Esophagus squamous epithelium (tissue), 5 donors: ENCODE measurements around the gene ADAM12. TPM values are rescaled to one million over a fixed set of nuclear protein-coding genes. Genes with fewer than 3 reads are reported as not detected.

ENCODE experiments used
- DNase-seq: peaks from one replicate; lab custom pipeline; 2025; lab: John Stamatoyannopoulos, UW
- H3K27ac ChIP-seq, 4 donors: fragments of 200-600 bp; sonication (generic); one replicate each; pipeline ENCODE4 v1.5.1; 2016 to 2019; ENCODE audit warnings: mild to moderate bottlenecking in 1 of 4
- H3K27me3 ChIP-seq, 4 donors: fragments of 200-600 bp; sonication (generic); 1 replicate in 3 of 4; 2 replicates in 1 of 4; pipeline versions ENCODE4 v1.5.1 to v1.6.0; 2017 to 2021; ENCODE audit warnings: antibody characterized with exemption in 1 of 4
- H3K36me3 ChIP-seq, 3 donors: fragments of 200-600 bp; sonication (generic); one replicate each; pipeline ENCODE4 v1.5.1; 2016 to 2019
- H3K4me1 ChIP-seq, 3 donors: fragments of 200-600 bp; sonication (generic); one replicate each; pipeline ENCODE4 v1.5.1; 2017 to 2019
- H3K4me3 ChIP-seq, 4 donors: fragments of 200-600 bp; sonication (generic); 1 replicate in 3 of 4; 2 replicates in 1 of 4; pipeline ENCODE4 v1.5.1; 2016 to 2019; ENCODE audit warnings: mild to moderate bottlenecking in 2 of 4, moderate library complexity in 1 of 4
- H3K9me3 ChIP-seq, 3 donors: fragments of 200-600 bp; sonication (generic); one replicate each; pipeline ENCODE4 v1.5.1; 2016 to 2019
- CTCF ChIP-seq, 6 experiments: fragments of 450-650 bp in 4 of 6; fragments of 200-600 bp in 2 of 6; sonication (generic) in 2 of 6; IDR thresholded peaks; one replicate each; pipeline ENCODE4 v1.5.1; 2016 to 2019; ENCODE audit warnings: antibody characterized with exemption in 6 of 6, mild to moderate bottlenecking in 4 of 6, moderate library complexity in 4 of 6
- POLR2A ChIP-seq, 4 donors: fragments of 450-650 bp; IDR thresholded peaks; one replicate each; pipeline ENCODE4 v1.6.1; 2017; ENCODE audit warnings: antibody characterized with exemption in 4 of 4, mild to moderate bottlenecking in 4 of 4, moderate library complexity in 3 of 4
- WGBS, 2 donors: methylation state at CpG; one replicate each; pipeline ENCODE4 v1.1.5; 2018; 5-methylcytosine and 5-hydroxymethylcytosine counted together
- intact Hi-C: fragments of 100-400 bp; cut with DNase I; formaldehyde crosslinking; loops from one replicate; pipeline ENCODE4 v1.15.0; 2022
- total RNA-seq, 4 donors: library from RNA; depleted of rRNA; stranded (reverse); fragments of >200 nt; gene quantifications; one replicate each; pipeline ENCODE4 v1.1.0, GENCODE V29; 2016
- donor health status: DM: yes; HTN: yes; CAD: no.

ADAM12 gene
- total RNA-seq, 4 donors from 2014 or later, result 0.57 to 1.1 (median 0.76) TPM; not detected in 1

GRCh38 chr10:126011995-126012394, 376.3 kb downstream of the ADAM12 start:
- intact Hi-C loops, result no loop called here
- TF ChIP-seq POLR2A (IDR thresholded peaks at IDR 0.05) (no peak), CTCF (IDR thresholded peaks at IDR 0.05) (no peak)
- H3K27ac ChIP-seq, result no peak overlapping the region
- no peak overlapping the region for H3K4me3 ChIP-seq
- no peaks in the 10 kb centered on the region for H3K4me1 ChIP-seq
- WGBS, 2 donors, result 72 to 85% methylated on average over 5 of the region's 5 CpGs
- H3K27me3 ChIP-seq, result no peaks in the 10 kb centered on the region
- H3K9me3 ChIP-seq, result no peaks in the 10 kb centered on the region
- DNase-seq, result no peak
- no peaks in the 10 kb centered on the region for H3K36me3 ChIP-seq

- intact Hi-C loops, result no loop called here
- no peaks in the 10 kb centered on the region for H3K36me3 ChIP-seq
- DNase-seq, result no peak
- no peak overlapping the region for H3K4me3 ChIP-seq
- H3K27me3 ChIP-seq, result no peaks in the 10 kb centered on the region
- no peak overlapping the region for H3K27ac ChIP-seq
- 90 to 92% methylated on average over 7 of the region's 7 CpGs for WGBS, 2 donors
- H3K4me1 ChIP-seq, result no peaks in the 10 kb centered on the region
- no peak for TF ChIP-seq CTCF (IDR thresholded peaks at IDR 0.05)
- no peak for TF ChIP-seq POLR2A (IDR thresholded peaks at IDR 0.05)
- H3K9me3 ChIP-seq, result no peaks in the 10 kb centered on the region
Measured at GRCh38 chr10:126009650-126010049, 378.6 kb downstream of the ADAM12 start.

GRCh38 chr10:126006906-126007305, 381.4 kb downstream of the ADAM12 start:
- TF ChIP-seq CTCF (IDR thresholded peaks at IDR 0.05) (no peak), POLR2A (IDR thresholded peaks at IDR 0.05) (no peak)
- no peak for DNase-seq
- Histone ChIP-seq H3K4me1 (no peaks in the 10 kb centered on the region), H3K36me3 (no peaks in the 10 kb centered on the region), H3K27ac (no peak overlapping the region), H3K9me3 (no peaks in the 10 kb centered on the region), H3K4me3 (no peak overlapping the region), H3K27me3 (no peaks in the 10 kb centered on the region)
- WGBS, 2 donors, result 86 to 89% methylated on average over 2 of the region's 2 CpGs
- intact Hi-C loops, result no loop called here

- Histone ChIP-seq H3K9me3 (no peaks in the 10 kb centered on the region), H3K4me3 (no peak overlapping the region), H3K27me3 (no peaks in the 10 kb centered on the region), H3K36me3 (no peaks in the 10 kb centered on the region), H3K27ac (no peak overlapping the region), H3K4me1 (no peaks in the 10 kb centered on the region)
- no peak for TF ChIP-seq POLR2A (IDR thresholded peaks at IDR 0.05)
- no peak for TF ChIP-seq CTCF (IDR thresholded peaks at IDR 0.05)
- WGBS, 2 donors, result 98% methylated on average over 5 of the region's 5 CpGs
- DNase-seq, result no peak
- intact Hi-C loops, result no loop called here
Measured at GRCh38 chr10:126006264-126006663, 382.0 kb downstream of the ADAM12 start.

- H3K36me3 ChIP-seq, result no peaks in the 10 kb centered on the region
- 83% methylated on average over 8 of the region's 8 CpGs for WGBS, 2 donors
- DNase-seq, result no peak
Measured at GRCh38 chr10:126004752-126005151, 383.5 kb downstream of the ADAM12 start.

More at GRCh38 chr10:126004752-126005151, 383.5 kb downstream of the ADAM12 start:
- intact Hi-C loops, result no loop called here
- H3K9me3 ChIP-seq, result no peaks in the 10 kb centered on the region
- no peak overlapping the region for H3K27ac ChIP-seq
- no peak overlapping the region for H3K4me3 ChIP-seq
- no peaks in the 10 kb centered on the region for H3K27me3 ChIP-seq
- no peaks in the 10 kb centered on the region for H3K4me1 ChIP-seq
- TF ChIP-seq POLR2A (IDR thresholded peaks at IDR 0.05) (no peak), CTCF (IDR thresholded peaks at IDR 0.05) (no peak)
